GM19372 (cell line): Measurements from ENCODE around the gene KCNG2.
"Not testable (repeated sequence)": the region's sequence is repeated elsewhere in the genome, so short reads cannot be mapped to it uniquely, and the experiment has no call there.

Experiments
- ATAC-seq: cut with Tn5 transposase; IDR thresholded peaks from one replicate; pipeline ENCODE4 v1.9.1; 2021; ENCODE audit warnings: mild to moderate bottlenecking, low read depth, moderate library complexity; ENCODE audit not compliant: unreplicated experiment

KCNG2 gene

GRCh38 chr18:79878246-79878645, 80.5 kb downstream of the KCNG2 start:
- ATAC-seq: not testable (repeated sequence)

DNA sequence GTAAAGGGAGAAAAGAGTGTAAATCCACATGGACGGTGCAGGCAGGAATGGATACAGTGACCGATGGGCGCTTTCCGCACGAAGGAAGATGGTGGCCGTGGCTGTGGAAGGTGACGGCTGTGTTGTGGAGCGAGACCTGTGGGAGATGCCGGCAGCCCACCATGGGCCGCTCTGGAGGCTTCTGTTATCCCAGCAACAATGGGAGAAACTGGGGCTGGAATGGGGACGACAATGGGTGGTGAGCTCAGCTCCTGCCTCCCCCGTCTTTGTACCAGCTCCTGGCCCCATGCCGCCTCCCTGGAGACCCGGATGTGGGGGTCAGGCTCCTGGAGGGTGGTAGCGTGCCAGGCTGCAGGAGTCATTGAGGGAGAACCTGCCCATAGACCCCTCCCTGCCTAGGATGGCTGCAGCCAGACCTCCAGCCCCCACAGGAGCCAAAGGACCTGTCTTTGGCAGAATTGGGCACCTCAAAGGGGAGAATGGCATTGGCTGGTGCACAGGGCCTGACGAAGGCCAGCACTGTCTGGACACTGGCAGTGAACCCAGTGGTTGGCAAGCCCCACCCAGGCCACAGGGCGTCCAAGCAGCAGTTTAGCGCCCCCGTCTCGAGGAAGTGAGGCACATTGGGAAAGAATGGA, 81.1 kb downstream of the KCNG2 start:
- no peak for ATAC-seq

DNA sequence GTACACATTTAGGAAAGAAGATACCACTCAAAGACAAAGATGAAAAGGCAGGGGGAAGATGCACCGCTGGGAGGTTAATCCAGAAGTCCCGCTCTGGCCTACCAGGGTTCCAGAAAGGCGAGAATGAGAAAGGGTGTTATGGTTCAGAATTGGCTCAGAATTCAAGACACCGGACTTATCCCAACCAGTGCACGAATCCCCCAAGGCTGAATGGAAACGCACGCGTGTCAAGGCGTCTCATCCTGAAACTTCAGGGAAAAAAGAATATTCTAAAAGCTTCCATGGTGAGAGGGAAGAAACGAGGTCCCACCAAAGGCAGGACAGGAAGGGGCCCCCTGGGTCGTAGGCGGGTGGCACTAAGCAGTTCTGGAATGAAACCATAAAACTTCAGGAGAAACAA, 81.8 kb downstream of the KCNG2 start:
- ATAC-seq: no peak

DNA sequence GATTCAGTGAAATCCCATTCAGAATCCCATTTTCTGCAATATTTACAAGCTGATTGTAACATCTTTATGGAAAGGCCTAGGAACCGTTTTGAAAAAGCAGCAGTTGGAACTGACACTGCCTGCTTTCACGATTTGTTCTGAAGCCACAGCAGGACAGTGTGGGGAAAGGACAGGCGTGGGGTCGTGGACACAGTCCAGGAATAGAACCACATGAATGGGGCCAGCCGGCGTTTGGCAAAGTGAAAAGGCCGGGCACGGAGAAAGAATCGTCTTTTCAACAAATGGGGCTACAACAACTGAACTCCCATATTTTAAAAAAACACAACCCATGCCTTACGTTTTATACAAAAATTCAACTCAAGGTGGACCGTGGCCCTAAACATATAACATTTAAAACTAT, 84.0 kb downstream of the KCNG2 start:
- ATAC-seq: no peak

DNA sequence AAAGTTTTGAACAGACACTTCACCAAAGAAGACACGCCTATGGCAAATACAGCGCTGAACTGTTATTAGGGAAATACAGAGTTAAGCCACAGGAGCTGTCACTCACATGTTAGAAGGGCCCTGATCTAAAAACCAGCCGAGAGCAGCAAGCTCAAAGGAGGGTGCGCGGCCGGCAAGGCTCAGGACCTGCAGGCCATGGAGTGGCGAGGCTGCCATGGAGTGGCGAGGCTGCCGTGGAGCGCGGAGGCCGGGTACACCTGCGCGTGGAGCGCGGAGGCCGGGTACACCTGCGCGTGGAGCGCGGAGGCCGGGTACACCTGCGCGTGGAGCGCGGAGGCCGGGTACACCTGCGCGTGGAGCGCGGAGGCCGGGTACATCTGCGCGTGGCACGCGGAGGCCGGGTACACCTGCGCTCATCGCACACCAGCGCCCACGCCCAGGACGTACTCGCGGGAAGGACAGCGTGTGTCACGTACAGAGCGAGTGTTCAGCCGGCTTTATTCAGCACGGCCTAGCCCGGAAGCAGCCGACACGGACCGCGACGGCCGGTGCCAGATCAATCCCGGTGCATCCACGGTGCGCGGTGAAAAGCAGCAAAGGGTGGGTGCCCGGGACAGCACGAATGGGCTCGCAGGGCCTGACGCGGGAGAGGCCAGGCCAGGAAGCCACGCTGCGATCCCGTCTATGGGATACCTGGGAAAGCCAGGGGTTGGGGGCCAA, 84.9 kb downstream of the KCNG2 start:
- no peak for ATAC-seq

GRCh38 chr18:79883461-79884293, 85.9 kb downstream of the KCNG2 start:
- ATAC-seq: no peak

DNA sequence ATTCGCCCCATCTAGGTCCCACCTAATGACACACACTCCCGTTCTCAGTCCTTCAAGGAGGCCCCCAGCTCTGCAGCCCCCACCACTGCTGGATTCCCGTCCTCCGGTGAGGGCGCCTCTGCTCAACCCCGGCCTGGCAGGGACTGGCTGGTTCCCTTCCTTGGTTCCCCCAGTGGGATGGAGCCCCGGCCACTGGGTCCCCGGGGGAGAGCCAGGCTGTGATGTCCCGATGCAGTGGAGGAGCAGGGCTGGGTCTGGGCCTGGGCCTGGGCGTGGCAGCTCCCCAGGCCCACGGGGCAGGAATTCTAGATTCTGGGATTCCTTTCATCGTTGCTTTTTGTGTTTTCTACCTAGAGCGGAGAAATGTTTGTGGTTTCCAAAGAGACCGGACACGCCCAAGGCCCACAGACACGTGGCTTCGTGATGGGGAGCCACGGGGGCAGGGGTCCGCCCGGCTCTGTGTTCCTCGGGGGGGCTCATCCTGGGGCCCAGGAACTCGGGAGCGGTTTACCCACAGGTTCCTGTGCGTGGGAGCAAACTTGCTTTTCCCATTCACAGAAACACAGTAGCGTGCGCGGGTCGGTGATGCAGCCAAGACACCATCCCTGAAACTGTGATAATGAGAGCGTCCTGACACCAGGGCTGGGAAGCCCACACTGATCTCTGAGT, 86.7 kb downstream of the KCNG2 start:
- no peak for ATAC-seq

- ATAC-seq: no peak
Measured at GRCh38 chr18:79884963-79885728, 87.4 kb downstream of the KCNG2 start.

- ATAC-seq: no peak
Measured at GRCh38 chr18:79887181-79888000, 89.7 kb downstream of the KCNG2 start.

DNA sequence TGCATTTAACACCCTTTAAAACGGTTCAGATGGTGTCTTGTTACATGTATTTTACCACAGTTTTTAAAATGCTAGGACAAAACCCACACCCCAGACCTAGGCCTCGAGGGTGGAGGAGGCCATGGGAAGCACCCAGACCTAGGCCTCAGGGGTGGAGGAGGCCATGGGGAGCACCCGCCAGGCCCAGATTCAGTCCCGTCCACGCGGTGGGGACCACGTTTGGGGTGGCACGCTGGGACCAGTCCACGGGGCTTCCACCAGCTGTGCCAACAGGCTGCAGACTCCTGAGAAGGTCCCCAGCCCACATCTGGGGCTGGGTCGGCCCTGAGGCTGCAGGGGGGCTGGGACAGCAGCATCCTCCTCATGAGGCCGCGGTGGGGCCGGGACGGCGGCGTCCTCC, 90.3 kb downstream of the KCNG2 start:
- ATAC-seq: no peak

- ATAC-seq: no peak
Measured at GRCh38 chr18:79889569-79889968, 91.8 kb downstream of the KCNG2 start.

DNA sequence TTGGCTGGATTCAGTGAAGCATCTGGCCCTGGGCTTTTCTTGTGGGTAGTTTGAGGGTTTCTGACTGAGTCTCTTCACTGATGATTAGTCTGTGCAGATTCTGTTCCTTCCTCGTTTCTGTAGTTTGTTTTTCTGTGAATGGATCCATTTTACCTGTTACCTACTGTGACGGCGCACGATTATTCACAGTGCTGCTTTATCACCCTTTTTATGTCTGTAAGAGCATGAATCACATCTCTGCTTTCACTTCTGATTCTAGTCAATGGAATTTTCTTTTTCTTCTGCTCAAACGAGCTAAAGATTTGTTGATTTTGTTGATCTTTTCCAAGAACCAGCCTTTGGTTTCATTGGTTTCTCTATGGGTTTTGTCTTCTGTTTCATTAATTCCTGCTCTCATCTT, 92.9 kb downstream of the KCNG2 start:
- no peak for ATAC-seq

DNA sequence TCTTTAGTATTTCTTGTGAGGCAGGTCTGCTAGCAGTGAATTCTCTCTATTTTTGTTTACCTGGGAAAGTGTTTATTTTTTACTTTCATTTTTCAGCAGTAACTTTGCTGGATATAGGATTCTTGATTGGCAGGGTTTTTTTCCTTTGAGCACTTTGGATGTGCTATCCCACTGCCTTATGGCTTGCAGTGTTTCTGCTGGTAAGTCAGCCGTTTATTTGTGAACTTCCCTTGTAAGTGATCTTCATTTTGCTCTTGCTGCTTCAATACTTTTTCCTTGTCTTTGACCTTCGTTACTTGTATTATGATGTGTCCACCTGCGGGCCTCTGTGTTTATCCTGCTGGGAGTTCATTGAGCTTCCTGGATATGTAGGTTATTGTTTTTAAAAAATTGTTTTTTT, 99.0 kb downstream of the KCNG2 start:
- ATAC-seq: no peak

DNA sequence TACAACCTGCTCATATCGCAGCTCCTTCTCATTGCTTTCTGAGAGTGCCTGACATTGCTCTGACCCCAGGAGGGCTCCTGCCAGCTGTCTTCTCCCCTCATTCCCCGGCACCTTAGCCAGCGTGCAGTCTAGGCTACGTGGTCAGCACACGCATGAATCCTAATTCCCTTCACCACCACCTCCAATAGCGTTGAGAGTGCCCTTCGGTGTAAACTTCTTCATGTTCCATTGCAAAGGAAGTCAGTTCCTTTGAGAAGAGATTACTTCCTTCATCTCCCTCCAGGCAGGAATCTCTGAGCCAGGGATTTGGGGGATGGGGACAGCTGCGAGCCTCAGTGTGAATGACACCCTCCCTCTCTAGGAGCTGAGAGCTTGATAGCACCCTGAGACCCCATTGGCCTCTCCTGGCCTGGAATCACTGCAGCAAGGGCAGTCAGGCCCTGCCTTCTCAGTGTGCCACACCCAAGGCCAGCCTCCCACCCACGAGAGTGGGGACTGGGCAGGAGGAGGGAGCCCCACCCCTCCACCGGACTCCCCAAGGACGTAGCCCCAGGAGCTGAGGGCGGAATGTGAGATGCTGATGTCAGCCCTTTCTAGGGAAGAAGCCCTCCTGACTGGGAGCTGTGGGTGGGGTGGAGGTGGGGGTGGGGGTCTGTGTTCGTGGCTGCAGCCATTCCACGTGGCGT, 100.3 kb downstream of the KCNG2 start:
- no peak for ATAC-seq

DNA sequence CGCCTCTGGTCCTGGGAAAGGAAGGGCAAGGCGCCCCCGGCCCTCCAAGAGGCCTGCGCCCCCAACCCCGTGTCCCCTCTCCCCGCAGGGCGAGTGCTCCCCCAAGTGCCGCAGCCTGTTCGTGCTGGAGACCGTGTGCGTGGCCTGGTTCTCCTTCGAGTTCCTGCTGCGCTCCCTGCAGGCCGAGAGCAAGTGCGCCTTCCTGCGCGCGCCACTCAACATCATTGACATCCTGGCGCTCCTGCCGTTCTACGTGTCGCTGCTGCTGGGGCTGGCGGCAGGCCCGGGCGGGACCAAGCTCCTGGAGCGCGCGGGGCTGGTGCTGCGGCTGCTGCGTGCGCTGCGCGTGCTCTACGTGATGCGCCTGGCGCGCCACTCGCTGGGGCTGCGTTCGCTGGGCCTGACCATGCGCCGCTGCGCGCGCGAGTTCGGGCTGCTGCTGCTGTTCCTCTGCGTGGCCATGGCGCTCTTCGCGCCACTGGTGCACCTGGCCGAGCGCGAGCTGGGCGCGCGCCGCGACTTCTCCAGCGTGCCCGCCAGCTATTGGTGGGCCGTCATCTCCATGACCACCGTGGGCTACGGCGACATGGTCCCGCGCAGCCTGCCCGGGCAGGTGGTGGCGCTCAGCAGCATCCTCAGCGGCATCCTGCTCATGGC, 101.3 kb downstream of the KCNG2 start:
- ATAC-seq: no peak

DNA sequence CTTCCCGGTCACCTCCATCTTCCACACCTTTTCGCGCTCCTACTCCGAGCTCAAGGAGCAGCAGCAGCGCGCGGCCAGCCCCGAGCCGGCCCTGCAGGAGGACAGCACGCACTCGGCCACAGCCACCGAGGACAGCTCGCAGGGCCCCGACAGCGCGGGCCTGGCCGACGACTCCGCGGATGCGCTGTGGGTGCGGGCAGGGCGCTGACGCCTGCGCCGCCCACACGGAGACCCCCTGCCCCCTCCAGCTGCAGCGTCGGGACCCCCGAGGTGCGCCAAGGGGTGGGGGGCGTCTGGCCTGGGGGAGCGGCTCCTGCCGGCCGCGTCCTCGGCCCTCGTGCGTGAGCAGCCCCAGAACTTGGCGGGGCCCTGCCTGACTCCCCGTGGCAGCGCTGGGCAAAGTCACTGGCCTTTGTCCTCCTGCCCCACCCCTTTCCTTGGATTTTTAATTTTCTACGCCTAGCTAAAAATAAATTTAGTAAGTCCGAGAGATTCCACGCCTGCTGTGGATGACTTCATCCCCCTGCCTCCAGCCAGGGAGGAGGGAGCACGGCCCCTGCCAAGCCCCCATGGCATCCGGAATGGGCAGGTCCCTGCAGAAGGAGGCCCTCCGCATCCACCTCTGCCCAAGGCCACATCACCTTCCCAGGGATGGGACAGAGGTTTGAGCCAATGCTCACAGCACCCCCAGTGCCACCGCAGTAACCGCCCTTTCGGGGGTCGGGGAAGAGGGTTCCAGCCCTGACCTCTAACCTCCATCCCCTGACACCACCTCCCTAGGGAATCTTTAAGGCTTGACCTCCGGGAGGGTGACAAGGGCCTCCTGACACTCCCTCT, 102.1 kb downstream of the KCNG2 start:
- no peak for ATAC-seq
